ENCODE data around the gene FAM227A. TPM values are rescaled to one million over a fixed set of nuclear protein-coding genes. Genes with fewer than 3 reads are reported as not detected.

Gene FAM227A
- total and polyA plus RNA-seq, 2 of the 13 experiments (the other 11 are each of a cell fraction or from before 2014, with no cell fraction given): 1.0 to 1.5 TPM

DNA sequence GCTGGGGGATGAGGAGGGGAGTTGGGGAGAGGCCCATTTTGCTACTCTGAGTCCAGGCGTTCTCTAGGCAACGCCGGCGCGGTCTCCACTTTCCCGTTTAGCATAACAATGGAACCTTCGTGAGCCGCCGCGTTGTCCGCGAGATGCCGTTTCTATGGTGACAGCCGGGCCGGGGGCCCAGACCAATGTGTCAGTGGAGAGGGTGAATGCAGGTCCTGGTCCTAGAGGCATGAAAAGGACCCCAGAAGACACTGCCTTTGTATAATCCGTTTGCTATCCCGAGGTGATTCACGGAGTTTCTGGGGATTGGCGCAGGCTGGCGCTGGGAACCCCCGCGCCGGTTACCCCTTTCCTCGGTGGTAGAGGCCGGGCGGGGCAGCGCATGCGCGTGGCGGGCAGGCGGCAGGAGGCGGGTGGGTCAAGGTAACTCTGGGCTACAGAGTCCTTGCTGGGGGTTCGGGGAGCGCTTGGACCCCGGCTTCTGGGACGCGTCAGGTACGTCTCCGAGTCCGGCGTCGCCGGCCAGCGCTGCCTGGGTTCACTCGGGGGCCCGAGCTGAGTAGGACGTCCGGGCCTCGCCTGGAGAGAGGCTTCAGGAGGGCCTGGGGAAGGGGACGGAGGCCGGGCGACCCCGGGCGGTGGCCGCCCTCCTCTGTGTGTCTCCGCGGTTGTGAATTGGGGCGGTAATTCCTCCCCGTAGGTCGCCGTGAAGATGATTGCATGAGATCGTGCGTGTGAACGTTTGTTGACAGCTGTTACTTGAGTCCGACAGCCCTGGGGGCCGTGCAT, at the start of gene FAM227A, which contains the start of gene CBY1 (continued):
- TF ChIP-seq, protein P1, sequence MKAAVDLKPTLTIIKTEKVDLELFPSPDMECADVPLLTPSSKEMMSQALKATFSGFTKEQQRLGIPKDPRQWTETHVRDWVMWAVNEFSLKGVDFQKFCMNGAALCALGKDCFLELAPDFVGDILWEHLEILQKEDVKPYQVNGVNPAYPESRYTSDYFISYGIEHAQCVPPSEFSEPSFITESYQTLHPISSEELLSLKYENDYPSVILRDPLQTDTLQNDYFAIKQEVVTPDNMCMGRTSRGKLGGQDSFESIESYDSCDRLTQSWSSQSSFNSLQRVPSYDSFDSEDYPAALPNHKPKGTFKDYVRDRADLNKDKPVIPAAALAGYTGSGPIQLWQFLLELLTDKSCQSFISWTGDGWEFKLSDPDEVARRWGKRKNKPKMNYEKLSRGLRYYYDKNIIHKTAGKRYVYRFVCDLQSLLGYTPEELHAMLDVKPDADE (CRISPR knock-in tag; IDR thresholded peaks at IDR 0.05): peak; percentile 52; the same call in 1 of the 2 replicates
- no peak for TF ChIP-seq IRX3 (CRISPR knock-in tag; IDR thresholded peaks at IDR 0.05; ENCODE audit: borderline replicate concordance, low read depth)
- TF ChIP-seq NRL (CRISPR knock-in tag; IDR thresholded peaks at IDR 0.05; ENCODE audit: borderline replicate concordance): no peak
- no peak for TF ChIP-seq ZNF703 (CRISPR knock-in tag; IDR thresholded peaks at IDR 0.05; ENCODE audit: borderline replicate concordance)
- no peak for TF ChIP-seq ZNF260 (CRISPR knock-in tag; IDR thresholded peaks at IDR 0.05; ENCODE audit: borderline replicate concordance, low read depth)
- no peak for TF ChIP-seq ZSCAN31 (CRISPR knock-in tag; IDR thresholded peaks at IDR 0.05; ENCODE audit: low read depth)
- no peak for TF ChIP-seq ZFYVE20 (CRISPR knock-in tag; IDR thresholded peaks at IDR 0.05; ENCODE audit: borderline replicate concordance, low read depth)
- TF ChIP-seq, protein P2, sequence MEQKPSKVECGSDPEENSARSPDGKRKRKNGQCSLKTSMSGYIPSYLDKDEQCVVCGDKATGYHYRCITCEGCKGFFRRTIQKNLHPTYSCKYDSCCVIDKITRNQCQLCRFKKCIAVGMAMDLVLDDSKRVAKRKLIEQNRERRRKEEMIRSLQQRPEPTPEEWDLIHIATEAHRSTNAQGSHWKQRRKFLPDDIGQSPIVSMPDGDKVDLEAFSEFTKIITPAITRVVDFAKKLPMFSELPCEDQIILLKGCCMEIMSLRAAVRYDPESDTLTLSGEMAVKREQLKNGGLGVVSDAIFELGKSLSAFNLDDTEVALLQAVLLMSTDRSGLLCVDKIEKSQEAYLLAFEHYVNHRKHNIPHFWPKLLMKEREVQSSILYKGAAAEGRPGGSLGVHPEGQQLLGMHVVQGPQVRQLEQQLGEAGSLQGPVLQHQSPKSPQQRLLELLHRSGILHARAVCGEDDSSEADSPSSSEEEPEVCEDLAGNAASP (CRISPR knock-in tag; IDR thresholded peaks at IDR 0.05; ENCODE audit: borderline replicate concordance): no peak
- TF ChIP-seq KLF9 (CRISPR knock-in tag; IDR thresholded peaks at IDR 0.05; ENCODE audit: low read depth): no peak
- TF ChIP-seq ERF (CRISPR knock-in tag; IDR thresholded peaks at IDR 0.05): peak; percentile 37; the same call in 1 of the 2 replicates
- no peak for TF ChIP-seq ZSCAN30 (CRISPR knock-in tag; IDR thresholded peaks at IDR 0.05)
- TF ChIP-seq, protein P3, sequence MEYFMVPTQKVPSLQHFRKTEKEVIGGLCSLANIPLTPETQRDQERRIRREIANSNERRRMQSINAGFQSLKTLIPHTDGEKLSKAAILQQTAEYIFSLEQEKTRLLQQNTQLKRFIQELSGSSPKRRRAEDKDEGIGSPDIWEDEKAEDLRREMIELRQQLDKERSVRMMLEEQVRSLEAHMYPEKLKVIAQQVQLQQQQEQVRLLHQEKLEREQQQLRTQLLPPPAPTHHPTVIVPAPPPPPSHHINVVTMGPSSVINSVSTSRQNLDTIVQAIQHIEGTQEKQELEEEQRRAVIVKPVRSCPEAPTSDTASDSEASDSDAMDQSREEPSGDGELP (IDR thresholded peaks at IDR 0.05; ENCODE audit: borderline replicate concordance, low read depth): no peak
- no peak for TF ChIP-seq SALL2 (CRISPR knock-in tag; IDR thresholded peaks at IDR 0.05)
- TF ChIP-seq, protein P4, sequence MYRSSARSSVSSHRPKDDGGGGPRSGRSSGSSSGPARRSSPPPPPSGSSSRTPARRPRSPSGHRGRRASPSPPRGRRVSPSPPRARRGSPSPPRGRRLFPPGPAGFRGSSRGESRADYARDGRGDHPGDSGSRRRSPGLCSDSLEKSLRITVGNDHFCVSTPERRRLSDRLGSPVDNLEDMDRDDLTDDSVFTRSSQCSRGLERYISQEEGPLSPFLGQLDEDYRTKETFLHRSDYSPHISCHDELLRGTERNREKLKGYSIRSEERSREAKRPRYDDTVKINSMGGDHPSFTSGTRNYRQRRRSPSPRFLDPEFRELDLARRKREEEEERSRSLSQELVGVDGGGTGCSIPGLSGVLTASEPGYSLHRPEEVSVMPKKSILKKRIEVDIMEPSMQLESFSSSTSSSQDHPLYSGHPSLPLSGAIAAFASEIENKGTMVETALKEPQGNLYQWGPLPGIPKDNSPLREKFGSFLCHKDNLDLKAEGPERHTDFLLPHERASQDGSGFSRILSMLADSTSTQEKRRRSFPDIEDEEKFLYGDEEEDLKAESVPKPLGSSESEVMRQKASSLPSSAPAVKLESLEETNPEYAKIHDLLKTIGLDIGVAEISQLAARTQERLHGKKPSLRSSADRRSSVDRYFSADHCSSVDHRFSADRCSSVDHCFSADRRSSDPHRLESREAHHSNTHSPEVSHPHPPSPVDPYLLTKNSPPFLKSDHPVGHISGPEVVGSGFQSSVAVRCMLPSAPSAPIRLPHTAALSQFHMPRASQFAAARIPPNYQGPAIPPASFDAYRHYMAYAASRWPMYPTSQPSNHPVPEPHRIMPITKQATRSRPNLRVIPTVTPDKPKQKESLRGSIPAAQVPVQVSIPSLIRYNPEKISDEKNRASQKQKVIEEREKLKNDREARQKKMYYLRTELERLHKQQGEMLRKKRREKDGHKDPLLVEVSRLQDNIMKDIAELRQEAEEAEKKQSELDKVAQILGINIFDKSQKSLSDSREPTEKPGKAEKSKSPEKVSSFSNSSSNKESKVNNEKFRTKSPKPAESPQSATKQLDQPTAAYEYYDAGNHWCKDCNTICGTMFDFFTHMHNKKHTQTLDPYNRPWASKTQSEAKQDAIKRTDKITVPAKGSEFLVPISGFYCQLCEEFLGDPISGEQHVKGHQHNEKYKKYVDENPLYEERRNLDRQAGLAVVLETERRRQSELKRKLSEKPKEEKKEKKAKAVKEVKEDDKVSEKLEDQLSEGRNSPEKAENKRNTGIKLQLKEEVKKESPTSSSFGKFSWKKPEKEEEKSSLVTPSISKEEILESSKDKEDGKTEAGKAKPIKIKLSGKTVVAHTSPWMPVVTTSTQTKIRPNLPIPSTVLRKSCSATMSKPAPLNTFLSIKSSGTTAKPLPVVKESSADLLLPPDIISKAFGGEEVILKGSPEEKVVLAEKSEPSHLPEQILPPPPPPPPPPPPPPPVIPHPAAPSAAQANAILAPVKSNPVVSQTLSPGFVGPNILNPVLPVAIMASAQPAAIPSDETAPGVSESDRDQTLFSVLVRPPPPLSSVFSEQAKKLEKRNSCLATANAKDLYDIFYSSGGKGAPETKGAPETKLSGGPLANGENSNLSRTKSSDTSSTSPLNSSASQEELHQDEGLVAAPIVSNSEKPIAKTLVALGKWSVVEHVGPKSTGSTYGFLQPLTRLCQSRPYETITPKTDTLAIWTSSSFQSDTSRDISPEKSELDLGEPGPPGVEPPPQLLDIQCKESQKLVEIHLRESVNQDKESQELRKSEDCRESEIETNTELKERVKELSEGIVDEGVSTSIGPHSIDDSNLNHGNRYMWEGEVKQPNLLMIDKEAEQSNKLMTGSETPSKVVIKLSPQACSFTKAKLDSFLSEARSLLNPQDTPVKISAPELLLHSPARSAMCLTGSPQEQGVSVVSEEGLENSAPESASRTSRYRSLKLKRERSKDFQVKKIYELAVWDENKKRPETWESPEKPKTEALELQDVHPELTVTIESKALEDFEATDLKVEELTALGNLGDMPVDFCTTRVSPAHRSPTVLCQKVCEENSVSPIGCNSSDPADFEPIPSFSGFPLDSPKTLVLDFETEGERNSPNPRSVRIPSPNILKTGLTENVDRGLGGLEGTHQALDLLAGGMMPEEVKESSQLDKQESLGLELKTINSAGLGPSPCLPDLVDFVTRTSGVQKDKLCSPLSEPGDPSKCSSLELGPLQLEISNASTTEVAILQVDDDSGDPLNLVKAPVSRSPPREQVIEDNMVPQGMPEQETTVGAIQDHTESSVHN (CRISPR knock-in tag; IDR thresholded peaks at IDR 0.05): 0 out of 2 replicates have a peak, but pooled peaks have one; percentile 76

All from HepG2 (cell line).